Fibroblast of lung (primary cell): ENCODE results near the gene QSOX2.

ENCODE experiments used
- CTCF ChIP-seq, 2 donors: IDR thresholded peaks in 1 of 2; conservative IDR thresholded peaks in 1 of 2; 1 replicate in 1 of 2; 2 replicates in 1 of 2; pipeline ENCODE4 v1.5.1; 2011 to 2012; ENCODE audit warnings: low read length in 2 of 2, control low read depth in 1 of 2, inconsistent platforms in 1 of 2, low read depth in 1 of 2, mild to moderate bottlenecking in 1 of 2
- EZH2 ChIP-seq: IDR thresholded peaks from 2 replicates; pipeline ENCODE4 v1.5.1; 2012; ENCODE audit warnings: low read length, control low read depth, mild to moderate bottlenecking; ENCODE audit errors: missing control alignments

GRCh38 chr9:136276716-136277115, 31.1 kb upstream of the QSOX2 start:
- TF ChIP-seq CTCF (conservative IDR thresholded peaks at IDR 0.05 in 1 of 2, IDR thresholded peaks at IDR 0.05 in 1 of 2; ENCODE audit: low read depth in 1 of 2, low read length in 2 of 2) (no peak), EZH2 (no peak)
